GM18867 (cell line): ENCODE data around the gene LMF2.
"Not testable (repeated sequence)": the region's sequence is repeated elsewhere in the genome, so short reads cannot be mapped to it uniquely, and the experiment has no call there.

ENCODE experiments used
- ATAC-seq: cut with Tn5 transposase; IDR thresholded peaks from one replicate; pipeline ENCODE4 v1.9.1; 2021; ENCODE audit warnings: mild to moderate bottlenecking, moderate library complexity; ENCODE audit not compliant: unreplicated experiment

LMF2 gene

DNA sequence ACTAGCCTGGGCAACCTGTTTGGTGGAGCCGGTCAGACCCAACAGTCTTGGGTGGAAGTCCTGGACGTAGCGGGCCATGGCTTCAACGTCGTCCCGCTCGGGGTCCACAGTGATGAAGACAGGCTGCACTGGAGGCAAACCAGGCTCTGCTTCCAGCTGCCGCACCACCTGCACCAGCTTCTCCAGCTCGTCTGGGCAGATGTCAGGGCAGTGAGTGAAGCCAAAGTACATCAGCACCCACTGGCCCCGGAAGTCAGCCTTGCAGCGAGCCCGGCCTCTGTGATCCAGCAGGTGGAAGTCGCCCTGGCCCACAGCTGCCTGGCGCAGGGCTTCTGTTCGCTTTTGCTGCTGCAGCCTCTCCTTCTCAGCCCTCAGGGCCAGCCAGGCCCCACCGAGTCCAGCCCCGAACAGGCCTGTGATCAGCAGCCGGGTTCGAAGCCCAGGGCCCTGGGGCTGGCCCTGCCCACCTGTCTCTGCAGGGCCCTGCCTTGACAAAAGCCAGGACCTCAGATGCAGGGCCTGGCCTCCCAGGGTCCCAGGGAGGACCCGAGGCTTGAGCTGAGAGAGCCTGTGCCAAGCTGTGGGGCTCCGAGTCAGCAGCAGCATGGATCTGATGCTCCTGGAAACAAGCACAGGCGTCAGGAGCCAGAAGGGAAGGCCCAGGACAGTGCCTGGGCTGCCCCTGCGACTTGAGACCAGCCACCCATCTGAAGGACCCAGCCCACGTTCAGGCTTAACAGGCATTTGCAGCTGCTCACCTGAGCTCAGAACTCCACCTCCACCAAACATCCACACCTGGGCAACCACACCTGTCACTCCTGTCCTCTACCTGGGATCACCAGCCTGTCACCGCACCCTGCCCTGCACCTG lies 16.5 kb upstream of the LMF2 start:
- no peak for ATAC-seq

DNA sequence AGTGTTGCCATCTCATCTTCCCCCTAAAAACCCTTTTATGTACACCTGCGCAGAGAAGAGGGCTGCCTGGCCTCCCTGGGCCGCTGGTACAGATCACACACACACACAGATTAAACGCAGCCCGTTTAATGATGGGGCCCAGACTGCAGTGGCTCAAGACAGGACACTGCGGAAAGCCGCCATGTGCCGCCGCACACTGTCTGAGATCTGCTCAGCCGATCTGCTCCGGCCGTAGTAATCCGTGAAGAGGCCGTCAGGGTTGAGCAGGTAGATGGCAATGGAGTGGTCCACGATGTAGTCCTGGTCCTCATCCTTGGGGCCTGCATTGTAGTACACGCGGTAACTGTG lies 15.9 kb upstream of the LMF2 start:
- no peak for ATAC-seq

DNA sequence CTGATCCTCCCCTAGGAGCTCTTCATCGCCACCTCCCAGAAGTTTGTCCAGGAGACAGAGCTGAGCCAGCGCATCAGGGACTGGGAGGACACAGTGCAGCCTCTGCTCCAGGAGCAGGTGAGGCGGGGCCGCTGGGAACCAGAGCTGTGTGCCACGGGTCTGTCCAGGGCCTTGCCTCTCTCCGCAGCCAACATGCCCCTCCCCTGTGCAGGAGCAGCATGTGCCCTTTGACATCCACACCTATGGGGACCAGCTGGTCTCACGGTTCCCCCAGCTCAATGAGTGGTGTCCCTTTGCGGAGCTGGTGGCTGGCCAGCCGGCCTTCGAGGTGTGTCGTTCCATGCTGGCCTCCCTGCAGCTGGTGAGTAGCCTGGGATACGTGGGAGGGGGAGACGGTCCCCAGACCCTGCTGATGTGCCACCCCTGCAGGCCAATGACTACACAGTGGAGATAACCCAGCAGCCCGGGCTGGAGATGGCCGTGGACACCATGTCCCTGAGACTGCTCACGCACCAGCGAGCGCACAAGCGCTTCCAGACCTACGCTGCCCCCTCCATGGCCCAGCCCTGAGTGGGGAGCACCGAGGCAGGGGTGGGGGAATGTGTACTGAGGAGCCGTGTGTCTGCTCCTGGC lies 15.4 kb upstream of the LMF2 start:
- no peak for ATAC-seq

DNA sequence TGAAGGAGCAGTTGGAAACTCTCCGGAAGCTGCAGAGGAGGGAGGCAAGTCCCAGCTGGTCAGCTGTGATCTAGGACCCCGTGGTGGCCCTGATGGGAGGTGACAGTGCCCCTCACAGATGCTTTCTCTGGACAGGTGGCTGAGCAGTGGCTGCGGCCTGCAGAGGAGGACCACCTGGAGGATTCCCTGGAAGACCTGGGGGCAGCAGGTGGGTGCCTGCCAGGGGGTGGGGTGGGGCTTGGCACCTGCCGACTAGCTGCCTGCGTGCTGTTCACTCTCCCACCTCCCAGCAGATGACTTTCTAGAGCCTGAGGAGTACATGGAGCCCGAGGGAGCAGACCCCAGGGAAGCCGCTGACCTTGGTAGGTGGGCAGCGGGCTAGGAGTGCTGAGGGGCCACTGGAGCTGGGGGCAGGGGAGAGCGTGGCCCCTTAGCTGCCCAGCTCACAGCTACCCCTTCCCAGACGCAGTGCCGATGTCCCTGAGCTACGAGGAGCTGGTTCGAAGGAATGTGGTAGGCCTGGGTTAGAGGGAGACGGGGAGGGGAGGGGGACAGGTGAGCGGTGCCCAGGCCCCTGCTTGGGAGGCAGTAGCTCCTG lies 14.8 kb upstream of the LMF2 start:
- ATAC-seq = no peak

DNA sequence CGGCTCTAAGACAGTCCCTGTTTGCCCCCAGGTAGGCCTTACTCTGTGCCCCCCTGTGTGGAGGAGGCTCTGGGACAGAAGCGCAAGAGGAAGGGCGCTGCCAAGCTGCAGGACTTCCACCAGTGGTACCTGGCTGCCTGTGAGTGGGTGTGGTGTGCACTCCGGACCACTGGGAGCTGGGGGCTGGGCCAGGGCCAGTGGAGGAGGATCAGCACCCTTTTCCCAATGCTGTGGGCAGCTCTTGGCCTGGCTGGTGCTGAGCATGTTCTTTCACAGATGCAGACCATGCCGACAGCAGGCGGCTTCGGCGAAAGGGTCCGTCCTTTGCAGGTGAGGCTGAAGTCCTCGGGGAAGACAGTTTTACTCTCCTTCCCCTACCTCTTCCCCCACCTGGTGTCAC lies 14.2 kb upstream of the LMF2 start:
- ATAC-seq = no peak

DNA sequence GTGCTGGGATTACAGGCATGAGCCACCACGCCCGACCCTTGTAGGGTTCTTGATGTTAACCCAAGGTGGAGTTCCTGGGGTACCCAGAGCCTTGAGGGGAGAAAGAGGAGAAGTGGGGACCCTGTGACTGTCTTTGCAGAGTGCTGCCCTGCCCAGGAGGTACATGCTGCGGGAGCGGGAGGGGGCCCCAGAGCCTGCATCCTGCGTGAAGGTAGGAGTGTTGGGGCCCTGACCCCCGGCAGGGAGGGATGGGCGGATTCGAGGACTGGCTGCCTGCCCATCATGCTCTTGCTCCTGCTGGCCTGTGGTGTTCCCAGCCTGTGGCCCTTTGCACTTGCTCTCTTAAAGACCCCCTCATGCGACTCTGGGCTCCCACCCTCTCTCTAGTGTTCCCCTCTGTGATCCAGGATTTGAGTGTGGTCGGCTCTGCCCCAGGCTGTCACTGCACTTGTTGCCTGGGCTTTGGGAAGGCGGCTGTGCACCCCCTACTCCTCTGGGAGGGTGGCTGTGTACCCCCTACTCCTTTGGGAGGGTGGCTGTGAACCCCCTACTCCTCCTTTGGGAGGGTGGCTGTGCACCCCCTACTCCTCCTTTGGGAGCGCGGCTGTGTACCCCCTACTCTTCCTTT lies 13.4 kb upstream of the LMF2 start:
- ATAC-seq = no peak

DNA sequence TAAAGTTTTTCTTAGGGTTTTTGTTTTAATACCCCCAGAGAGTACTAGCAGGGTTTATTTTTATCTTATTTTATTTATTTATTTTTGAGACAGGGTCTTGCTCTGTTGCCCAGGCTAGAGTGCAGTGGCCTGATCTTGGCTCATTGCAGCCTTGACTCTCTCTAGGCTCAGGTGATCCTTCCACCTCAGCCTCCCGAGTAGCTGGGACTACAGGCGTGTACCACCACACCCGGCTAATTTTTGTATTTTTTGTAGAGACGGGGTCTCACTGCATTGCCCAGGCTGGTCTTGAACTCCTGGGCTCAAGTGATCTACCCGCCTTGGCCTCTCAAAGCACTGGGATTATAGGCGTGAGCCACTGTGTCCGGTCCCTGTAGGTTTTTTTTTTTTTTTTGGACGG lies 12.7 kb upstream of the LMF2 start:
- ATAC-seq = not testable (repeated sequence)

DNA sequence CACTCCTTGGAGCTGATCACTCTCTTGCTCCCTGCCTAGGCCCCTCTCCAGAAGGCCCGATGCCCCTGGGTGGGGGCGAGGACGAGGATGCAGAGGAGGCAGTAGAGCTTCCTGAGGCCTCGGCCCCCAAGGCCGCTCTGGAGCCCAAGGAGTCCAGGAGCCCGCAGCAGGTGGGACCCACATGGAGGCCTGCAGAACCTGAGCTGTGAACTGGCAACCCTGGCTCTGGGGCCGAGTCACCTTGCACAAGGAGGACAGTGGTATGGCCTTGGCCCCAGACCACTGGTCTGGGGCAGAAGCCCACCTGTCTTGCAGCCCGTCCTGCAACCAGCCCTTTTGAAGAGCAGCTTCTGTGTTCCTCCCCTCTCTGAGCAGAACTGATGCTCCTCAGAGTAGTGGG lies 11.6 kb upstream of the LMF2 start:
- ATAC-seq = no peak

DNA sequence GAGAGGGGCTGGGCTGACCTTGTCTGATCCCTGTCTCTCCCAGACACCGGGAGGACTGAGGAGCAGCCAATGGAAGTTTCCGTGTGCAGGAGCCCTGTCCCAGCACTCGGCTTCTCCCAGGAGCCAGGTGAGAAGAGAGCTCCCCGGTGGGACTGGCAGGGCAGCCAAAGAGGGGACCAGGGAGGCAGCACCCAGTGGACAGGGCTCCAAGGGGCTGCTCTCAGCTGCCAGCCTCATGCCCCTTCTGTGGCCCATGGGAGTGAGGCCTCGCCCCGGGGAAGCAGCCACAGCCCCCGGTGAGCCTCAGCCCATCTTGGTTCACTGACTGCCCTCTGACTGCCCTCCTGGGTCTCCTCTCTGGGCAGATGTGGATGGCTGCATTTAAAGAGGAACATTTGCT lies 11.1 kb upstream of the LMF2 start:
- ATAC-seq = no peak

DNA sequence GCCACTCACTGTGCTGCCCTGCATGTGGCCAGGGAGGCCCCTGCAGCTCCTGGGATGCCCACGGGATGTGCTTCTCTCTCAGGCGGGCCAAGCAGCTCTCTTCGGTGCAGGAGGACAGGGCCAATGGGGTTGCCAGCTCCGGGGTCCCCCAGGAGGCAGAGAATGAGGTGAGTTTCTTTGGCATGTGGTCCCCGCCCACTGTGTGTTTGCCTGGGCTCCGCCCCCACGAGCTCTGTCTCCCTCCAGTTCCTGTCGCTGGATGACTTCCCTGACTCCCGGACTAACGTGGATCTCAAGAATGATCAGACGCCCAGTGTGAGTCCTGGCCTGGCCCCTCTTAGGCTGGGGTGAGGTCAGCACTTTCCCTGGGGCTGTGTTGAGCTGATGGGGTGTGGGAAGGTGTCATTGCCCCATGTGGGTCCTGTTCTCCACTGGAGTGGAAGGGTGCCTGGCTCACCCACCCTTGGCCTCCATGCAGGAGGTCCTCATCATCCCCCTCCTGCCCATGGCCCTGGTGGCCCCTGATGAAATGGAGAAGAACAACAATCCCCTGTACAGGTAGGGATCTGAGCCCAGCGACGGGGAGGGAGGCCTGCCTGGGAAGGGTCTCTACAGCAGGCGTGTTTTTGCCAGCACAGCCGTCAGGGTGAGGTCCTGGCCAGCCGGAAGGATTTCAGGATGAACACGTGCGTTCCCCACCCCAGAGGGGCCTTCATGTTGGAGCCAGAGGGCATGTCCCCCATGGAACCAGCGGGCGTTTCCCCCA lies 10.2 kb upstream of the LMF2 start:
- no peak for ATAC-seq

DNA sequence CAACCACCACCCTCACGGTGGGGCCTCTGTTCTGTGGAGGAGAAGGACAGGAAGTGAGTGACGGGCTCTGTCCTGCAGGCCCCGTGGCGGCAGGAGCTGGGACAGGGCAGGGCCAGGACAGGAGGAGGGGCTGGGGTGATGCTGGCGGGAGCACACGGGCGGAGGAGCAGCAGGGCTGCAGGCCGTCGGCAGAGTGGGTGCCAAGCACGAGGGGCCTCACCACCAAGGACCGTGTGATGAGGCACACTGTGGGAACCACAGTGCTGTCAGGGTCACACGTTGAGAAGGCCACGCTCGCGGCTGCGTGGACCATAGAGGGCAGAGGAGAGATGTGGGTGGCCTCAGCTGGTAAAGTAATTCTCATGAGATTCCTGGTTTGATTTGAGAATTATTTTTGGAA lies 9.4 kb upstream of the LMF2 start:
- no peak for ATAC-seq

DNA sequence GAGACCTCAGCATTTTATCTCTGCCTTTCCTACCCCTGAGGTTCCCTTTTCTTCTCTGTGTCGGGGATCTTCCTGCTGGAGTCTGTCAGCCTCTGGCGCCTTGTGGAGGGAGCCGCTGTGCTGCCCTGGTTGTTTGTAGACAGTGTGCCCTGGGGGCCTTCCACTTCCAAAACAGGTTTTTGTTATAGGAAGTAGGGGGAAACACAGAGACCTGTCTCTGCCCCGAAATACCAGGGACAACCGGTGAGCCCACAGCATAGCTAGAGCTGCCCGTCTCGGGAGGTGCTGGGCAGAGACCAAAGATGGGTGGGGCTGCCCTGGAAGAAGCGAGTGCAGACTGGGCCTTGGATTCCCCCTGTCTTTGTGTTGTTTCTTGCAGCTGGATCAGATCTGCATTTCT lies 8.6 kb upstream of the LMF2 start:
- ATAC-seq = no peak

DNA sequence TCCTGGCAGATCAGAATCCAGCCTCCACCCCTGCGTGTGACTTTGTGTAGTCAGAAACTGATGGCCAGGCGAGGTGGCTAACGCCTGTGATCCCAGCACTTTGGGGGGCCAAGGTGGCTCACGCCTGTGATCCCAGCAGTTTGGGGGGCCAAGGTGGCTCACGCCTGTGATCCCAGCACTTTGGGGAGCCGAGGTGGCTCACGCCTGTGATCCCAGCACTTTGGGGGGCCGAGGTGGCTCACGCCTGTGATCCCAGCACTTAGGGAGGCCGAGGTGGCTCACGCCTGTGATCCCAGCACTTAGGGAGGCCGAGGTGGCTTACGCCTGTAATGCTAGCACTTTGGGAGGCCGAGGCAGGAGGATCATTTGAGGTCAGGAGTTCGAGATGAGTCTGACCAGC lies 5.7 kb upstream of the LMF2 start:
- no peak for ATAC-seq

DNA sequence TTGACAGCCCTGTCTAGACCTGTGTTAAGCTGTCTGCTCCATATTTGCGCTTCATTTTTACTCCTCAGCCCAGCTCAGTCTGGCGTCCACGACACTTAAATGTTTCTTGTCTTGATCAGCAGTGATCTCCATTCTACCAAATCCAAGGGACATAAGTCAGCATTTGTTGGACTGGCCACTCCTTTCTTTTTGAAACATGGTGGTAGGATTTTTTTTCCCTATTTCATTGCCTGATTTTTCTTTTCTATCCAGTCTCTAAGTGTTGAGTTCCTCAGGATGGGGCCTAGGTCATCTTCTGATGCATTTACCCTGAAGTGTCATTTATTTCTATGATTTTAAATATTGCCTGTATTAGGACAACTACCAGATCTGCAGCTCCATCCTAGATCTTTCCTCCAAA lies 1.4 kb upstream of the LMF2 start:
- no peak for ATAC-seq

DNA sequence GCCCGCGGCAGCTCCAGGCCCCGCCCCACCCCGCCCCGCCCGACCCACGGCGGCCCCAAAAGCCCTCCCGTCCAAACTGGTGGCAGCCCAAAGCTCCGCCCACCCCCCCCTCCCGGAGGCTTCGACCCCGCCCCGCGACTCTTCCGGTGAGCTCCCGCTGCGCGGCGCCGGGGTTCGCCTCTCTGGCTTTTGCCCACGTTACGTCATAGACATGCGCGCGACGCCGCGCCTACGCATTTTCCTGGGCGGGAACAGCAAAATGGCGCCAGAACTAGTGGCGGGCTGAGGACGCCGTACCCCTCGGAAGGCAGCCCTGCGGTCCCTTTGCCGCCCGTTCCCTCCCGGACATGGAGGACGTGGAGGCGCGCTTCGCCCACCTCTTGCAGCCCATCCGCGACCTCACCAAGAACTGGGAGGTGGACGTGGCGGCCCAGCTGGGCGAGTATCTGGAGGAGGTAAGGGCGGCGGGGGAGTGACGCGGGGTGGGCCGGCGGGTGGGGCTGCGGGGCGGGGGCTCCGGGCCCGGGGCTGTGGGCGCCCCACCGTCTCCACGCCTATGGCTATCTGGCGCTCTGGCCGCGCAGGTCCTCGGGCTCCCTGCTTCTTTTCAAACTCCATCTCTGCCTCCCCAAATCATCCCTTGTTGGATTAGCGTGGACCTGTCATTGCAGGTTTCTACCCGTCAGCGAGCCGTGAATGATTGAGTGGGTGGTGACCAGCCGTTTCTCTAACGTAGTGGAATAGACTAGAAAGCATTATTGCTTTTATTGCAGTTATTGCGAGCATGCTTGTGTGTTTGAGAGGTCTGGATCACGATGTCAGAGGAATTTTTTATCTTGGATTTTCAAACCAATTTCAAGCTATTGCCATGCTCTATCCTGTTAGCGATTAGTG lies 736 bp upstream of the LMF2 start, which contains the start of gene NCAPH2:
Gene NCAPH2, plus strand, starts transcription at position 234 of the 894 bp plus-strand sequence. Its CDS starts 114 bp downstream, at position 348.
- ATAC-seq = peak; percentile 61

DNA sequence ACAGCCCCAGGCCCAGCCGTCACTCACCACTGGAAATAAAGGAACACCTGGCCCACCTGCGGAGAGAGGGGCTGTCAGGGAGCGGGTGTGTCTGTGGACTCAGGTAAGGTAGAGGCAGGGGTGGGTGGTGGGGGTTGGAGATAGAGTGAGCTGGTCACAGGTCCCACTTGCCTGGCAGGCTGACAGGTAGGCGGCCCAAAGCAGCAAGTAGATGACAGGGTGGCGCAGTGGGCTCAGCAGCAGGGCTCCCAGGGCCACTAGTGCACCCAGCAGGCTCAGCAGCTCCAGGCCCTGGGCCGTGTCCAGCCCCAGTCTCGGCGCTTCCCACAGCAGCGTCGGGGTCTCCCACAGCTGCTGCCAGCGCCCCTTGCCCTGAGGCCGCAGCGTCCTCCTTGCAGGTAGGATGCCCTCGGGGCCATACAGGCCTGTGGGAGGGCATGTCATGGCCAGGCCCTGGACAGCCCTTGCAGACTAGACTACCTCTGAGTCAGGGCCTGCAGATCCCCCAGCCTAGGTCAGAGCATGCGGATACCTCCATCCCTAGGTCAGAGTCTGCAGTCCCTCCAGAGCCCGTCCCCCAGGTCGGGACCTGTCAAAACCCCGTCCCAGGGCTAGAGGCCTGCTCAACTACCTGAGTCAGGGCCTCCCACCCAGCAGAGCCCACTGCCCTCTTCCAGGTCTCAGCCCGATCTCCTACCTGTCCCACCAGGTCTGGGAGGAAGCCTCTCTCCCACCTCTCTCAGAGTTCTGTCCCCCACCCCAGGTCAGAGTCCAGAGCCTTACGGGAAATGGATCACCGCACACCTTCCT lies 686 bp downstream of the LMF2 start:
- ATAC-seq = no peak

DNA sequence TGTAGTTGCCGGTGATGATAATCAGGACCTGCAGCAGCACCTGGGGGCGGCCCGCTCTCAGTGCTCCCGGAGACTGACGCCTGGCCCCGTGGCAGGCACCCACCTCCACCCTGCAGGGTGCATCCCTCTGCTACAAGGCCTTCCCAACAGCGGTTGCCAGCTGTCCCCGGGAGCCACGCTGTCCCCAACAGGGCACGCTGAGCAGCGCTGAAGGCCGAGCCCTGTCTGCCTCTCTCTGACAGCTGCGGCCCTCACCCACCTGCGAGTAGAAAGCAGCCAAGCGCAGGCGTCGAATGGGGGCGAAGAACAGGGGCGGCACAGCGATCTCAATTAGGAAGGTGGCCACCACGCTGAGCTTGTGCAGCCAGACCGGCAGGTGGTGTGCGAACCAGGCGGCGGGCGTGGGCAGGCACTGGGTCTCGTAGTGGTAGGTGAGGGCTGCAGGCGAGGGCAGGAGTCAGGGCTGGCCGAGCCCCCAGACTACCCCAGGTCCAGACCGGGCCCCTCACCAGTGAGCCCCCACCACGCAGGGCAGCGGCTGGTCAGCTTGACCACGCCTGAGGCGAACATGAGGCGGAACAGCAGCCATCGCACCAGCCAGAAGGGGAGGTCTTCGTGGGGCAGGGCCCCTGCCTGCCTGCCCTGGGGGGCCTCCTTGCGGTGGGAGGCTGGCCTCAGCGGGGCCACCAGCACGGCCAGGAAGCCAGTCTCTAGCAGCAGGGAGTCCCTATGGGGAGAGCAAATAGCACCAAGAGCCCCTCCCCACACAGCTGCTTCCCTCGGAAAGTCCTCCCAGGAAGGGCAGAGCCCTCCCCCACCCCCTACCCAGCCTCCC lies 1.5 kb downstream of the LMF2 start:
- ATAC-seq = no peak

DNA sequence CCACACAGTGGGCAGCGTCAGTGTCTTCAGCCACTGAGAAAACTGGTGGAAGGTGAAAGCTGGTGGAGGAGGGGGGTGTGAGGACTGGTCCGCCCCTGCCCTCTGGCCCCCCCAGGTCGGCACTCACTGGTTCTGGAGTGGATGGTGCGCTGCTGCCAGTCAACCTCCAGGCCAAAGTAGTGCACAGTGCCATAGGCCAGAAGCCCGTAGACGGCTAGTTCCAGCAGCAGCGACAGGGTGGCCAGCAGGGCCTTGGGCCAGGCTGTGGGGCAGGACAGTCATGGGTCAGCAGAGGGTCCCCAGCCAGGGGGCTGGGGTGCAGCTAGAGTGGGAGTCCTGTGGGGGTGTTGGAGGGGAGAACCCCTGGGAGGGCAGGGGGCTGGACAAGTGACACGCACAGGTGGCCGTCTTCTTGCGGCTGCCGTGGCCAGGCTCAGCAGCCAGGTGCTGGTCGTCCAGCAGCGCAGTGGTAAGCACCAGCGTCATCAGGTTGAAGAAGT lies 2.2 kb downstream of the LMF2 start:
- no peak for ATAC-seq
